ENCODE results near the gene AMPD3. TPM values are rescaled to one million over a fixed set of nuclear protein-coding genes. Genes with fewer than 3 reads are reported as not detected.

Gene AMPD3
- total RNA-seq, 2 experiments from 2014 or later, result 31.1 to 34.2 TPM

DNA sequence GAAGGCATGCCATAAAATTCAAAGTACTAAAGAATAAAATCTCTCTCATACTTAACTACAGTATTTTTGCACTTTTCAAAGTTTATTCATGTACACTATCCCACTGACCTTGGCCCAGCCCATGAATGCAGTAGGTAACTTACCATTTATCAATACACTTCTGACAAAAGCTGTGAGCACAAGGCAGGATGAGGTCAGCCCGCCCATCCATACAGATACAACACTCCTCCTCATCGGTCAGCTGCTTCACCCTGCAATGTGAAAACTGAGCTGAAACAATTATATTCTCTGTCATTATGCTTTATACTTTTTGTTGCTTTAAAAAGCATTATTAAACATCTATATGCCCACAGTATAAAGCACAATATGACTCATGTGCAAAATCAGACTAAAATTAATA is 63.8 kb downstream of the AMPD3 start:
- intact Hi-C loops (cut with micrococcal nuclease), result no loop called here
- CTCF ChIA-PET, result interaction anchor here (3.2 kb wide), 1 partner anchor 22 kb away, joined by 23 read pairs; the partner anchor contains the start of gene RNF141
- H3K27me3 Mint-ChIP-seq, result no peaks in the 10 kb centered on the region
- DNase-seq, result no peak
- ATAC-seq, result no peak
- peaks cover 15% of the 10 kb centered on the region for H3K36me3 Mint-ChIP-seq (ENCODE audit: low read depth)
- TF ChIP-seq, protein P1, sequence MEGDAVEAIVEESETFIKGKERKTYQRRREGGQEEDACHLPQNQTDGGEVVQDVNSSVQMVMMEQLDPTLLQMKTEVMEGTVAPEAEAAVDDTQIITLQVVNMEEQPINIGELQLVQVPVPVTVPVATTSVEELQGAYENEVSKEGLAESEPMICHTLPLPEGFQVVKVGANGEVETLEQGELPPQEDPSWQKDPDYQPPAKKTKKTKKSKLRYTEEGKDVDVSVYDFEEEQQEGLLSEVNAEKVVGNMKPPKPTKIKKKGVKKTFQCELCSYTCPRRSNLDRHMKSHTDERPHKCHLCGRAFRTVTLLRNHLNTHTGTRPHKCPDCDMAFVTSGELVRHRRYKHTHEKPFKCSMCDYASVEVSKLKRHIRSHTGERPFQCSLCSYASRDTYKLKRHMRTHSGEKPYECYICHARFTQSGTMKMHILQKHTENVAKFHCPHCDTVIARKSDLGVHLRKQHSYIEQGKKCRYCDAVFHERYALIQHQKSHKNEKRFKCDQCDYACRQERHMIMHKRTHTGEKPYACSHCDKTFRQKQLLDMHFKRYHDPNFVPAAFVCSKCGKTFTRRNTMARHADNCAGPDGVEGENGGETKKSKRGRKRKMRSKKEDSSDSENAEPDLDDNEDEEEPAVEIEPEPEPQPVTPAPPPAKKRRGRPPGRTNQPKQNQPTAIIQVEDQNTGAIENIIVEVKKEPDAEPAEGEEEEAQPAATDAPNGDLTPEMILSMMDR (IDR thresholded peaks at IDR 0.05), result no peak
- POLR2A ChIA-PET, result interaction anchor here (0.7 kb wide), 1 partner anchor 23 kb away, joined by 3 read pairs; no protein-coding TSS in a partner anchor
- no peak overlapping the region for H3K27ac Mint-ChIP-seq
- no peaks in the 10 kb centered on the region for H3K4me1 Mint-ChIP-seq (ENCODE audit: low read depth)
- no peak overlapping the region for H3K4me3 Mint-ChIP-seq
- no peaks in the 10 kb centered on the region for H3K9me3 Mint-ChIP-seq

DNA sequence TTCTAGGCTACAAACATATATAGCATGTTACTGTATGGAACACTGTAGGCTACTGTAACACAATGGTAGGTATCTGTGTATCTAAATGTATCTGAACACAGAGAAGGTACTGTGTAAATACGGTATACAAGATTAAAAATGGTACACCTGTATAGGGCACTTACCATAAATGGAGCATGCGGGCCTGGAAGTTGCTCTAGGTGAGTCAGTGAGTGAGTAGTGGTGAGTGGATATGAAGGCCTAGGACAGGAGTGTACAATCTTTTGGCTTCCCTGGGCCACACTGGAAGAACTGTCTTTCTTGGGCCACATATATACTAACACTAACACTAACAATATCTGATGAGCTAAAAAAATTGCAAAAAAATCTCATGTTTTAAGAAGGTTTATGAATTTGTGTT is 64.6 kb downstream of the AMPD3 start:
- no peak for DNase-seq
- TF ChIP-seq, protein P1 (IDR thresholded peaks at IDR 0.05), result no peak
- ATAC-seq, result no peak
- no peaks in the 10 kb centered on the region for H3K4me1 Mint-ChIP-seq (ENCODE audit: low read depth)
- peaks cover 15% of the 10 kb centered on the region for H3K36me3 Mint-ChIP-seq (ENCODE audit: low read depth)
- CTCF ChIA-PET, result interaction anchor here (0.9 to 3.2 kb wide), 3 partner anchors 8 to 153 kb away, joined by 3 to 23 read pairs (median 3); partner anchors contain the start of gene RNF141
- no peaks in the 10 kb centered on the region for H3K27me3 Mint-ChIP-seq
- H3K4me3 Mint-ChIP-seq, result no peak overlapping the region
- H3K27ac Mint-ChIP-seq, result no peak overlapping the region
- POLR2A ChIA-PET, result interaction anchor here (1.0 kb wide), 1 partner anchor 21 kb away, joined by 3 read pairs; the partner anchor contains the start of gene RNF141
- no peaks in the 10 kb centered on the region for H3K9me3 Mint-ChIP-seq
- intact Hi-C loops (cut with micrococcal nuclease), result loop anchor here (10.0 kb wide), 2 partner anchors 105 to 215 kb away; no protein-coding TSS in a partner anchor

DNA sequence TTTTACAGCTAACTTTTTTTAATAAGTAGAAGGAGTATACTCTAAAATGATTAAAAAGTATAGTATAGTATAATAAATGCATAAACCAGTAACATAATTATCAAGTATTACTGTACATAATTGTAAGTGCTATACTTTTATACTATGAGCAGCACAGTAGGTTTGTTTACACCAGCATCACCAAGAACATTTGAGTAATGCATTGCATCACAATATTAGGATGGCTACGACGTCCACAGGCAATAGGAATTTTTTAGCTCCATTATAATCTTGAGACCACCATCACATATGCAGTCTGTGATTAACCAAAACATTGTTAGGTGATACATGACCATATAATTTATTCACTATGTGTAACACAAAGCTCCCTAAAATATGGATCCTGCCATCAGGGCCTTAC is 65.5 kb downstream of the AMPD3 start:
- DNase-seq (no peak), ATAC-seq (no peak)
- intact Hi-C loops (cut with micrococcal nuclease), result loop anchor here (10.0 kb wide), 2 partner anchors 106 to 214 kb away; no protein-coding TSS in a partner anchor
- no peak overlapping the region for H3K27ac Mint-ChIP-seq
- H3K4me3 Mint-ChIP-seq, result no peak overlapping the region
- TF ChIP-seq, protein P1 (IDR thresholded peaks at IDR 0.05), result no peak
- CTCF ChIA-PET, result interaction anchor here (1.0 to 3.2 kb wide), 5 partner anchors 16 to 154 kb away, joined by 3 to 23 read pairs (median 4); partner anchors contain the start of gene RNF141
- no peaks in the 10 kb centered on the region for H3K27me3 Mint-ChIP-seq
- H3K36me3 Mint-ChIP-seq (ENCODE audit: low read depth), result peaks cover 19% of the 10 kb centered on the region
- peaks cover 2% of the 10 kb centered on the region for H3K4me1 Mint-ChIP-seq (ENCODE audit: low read depth)
- H3K9me3 Mint-ChIP-seq, result no peaks in the 10 kb centered on the region
- POLR2A ChIA-PET, result interaction anchor here (1.0 kb wide), 1 partner anchor 20 kb away, joined by 3 read pairs; the partner anchor contains the start of gene RNF141

DNA sequence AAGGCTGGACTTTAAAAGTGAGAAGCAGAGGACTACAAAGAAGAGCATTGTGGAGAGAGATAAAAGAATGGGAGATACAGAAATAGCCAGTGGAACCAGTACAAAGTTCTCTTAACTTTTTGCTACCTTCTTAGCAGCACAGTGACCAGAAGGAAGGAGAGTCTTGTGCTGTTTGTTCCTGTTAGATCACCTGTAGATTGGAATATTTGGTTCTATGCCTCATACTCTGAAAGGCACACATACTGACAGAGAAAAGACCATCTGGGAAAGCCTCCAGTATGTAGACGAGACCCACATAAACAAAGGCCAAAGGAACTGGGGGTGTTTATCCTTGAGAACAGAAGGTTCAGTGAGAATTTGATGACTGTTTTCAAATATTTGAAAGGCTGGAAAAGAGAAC is 67.2 kb downstream of the AMPD3 start:
- Mint-ChIP-seq H3K4me3 (no peak overlapping the region), H3K4me1 (ENCODE audit: low read depth) (peaks cover 15% of the 10 kb centered on the region), H3K27me3 (no peaks in the 10 kb centered on the region), H3K9me3 (no peaks in the 10 kb centered on the region), H3K36me3 (ENCODE audit: low read depth) (peaks cover 20% of the 10 kb centered on the region), H3K27ac (no peak overlapping the region)
- no peak for DNase-seq
- TF ChIP-seq, protein P1 (IDR thresholded peaks at IDR 0.05), result no peak
- intact Hi-C loops (cut with micrococcal nuclease), result loop anchor here (10.0 kb wide), 2 partner anchors 107 to 213 kb away; no protein-coding TSS in a partner anchor
- no peak for ATAC-seq
- POLR2A ChIA-PET, result no interaction called here
- CTCF ChIA-PET, result interaction anchor here (1.5 to 3.2 kb wide), 2 partner anchors 15 to 19 kb away, joined by 3 to 23 read pairs; partner anchors contain the start of gene RNF141

DNA sequence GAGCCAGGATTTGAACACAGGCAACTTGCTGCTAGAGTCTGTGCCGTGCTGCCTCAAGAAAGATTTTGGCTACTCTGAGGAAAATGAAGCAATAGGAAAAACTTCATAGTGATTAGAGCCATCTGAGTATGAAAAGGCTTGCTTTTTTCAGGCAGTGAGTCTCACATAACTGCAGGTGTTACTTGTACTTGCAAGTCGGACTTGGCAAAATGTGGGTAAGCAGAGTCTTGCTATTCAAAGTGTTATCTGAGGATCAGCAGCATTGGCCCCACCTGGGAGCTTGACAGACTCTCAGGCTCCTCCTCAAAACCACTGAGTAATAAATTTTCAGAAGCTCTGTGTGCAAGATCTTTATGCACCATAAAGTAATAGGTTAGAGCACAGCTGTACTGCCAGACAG is 67.9 kb downstream of the AMPD3 start:
- H3K4me1 Mint-ChIP-seq (ENCODE audit: low read depth), result peaks cover 20% of the 10 kb centered on the region
- ATAC-seq (no peak), DNase-seq (no peak)
- peaks cover 24% of the 10 kb centered on the region for H3K36me3 Mint-ChIP-seq (ENCODE audit: low read depth)
- no peaks in the 10 kb centered on the region for H3K27me3 Mint-ChIP-seq
- H3K4me3 Mint-ChIP-seq, result no peak overlapping the region
- intact Hi-C loops (cut with micrococcal nuclease), result loop anchor here (10.0 kb wide), 2 partner anchors 108 to 212 kb away; no protein-coding TSS in a partner anchor
- TF ChIP-seq, protein P1 (IDR thresholded peaks at IDR 0.05), result no peak
- H3K9me3 Mint-ChIP-seq, result no peaks in the 10 kb centered on the region
- ChIA-PET POLR2A (no interaction called here), CTCF (interaction anchor here (1.6 kb wide), 1 partner anchor 18 kb away, joined by 6 read pairs; the partner anchor contains the start of gene RNF141)
- H3K27ac Mint-ChIP-seq, result no peak overlapping the region
